ENCODE measurements around the gene HIC2. TPM values are rescaled to one million over a fixed set of nuclear protein-coding genes. Genes with fewer than 3 reads are reported as not detected.
"Not testable (repeated sequence)": the region's sequence is repeated elsewhere in the genome, so short reads cannot be mapped to it uniquely, and the experiment has no call there.

The HIC2 gene
- polyA plus RNA-seq, 1 experiment = 0.54 TPM

- no peak for TF ChIP-seq CTCF (IDR thresholded peaks at IDR 0.05; ENCODE audit: insufficient read depth, low read depth, low read length)
- peaks cover 7% of the 10 kb centered on the region; the same call in 1 of the 2 replicates for H3K36me3 ChIP-seq (ENCODE audit: control insufficient read depth, insufficient read depth, low read length)
- CTCF ChIA-PET = no interaction called here
- no peak overlapping the region for H3K4me3 ChIP-seq (ENCODE audit: low read depth, low read length)
- H3K27me3 ChIP-seq (ENCODE audit: control insufficient read depth, insufficient read depth, low read length) = no peaks in the 10 kb centered on the region
- DNase-seq (ENCODE audit: low read depth) = no peak
- POLR2A ChIA-PET = no interaction called here
Observed at GRCh38 chr22:21449531-21450319, 32.6 kb downstream of the HIC2 start.

GRCh38 chr22:21450320-21450831 lies 33.2 kb downstream of the HIC2 start:
- Histone ChIP-seq H3K4me3 (ENCODE audit: low read depth, low read length) (no peak overlapping the region), H3K27me3 (ENCODE audit: control insufficient read depth, insufficient read depth, low read length) (no peaks in the 10 kb centered on the region), H3K36me3 (ENCODE audit: control insufficient read depth, insufficient read depth, low read length) (peaks cover 6% of the 10 kb centered on the region; the same call in 1 of the 2 replicates)
- CTCF ChIA-PET = no interaction called here
- TF ChIP-seq CTCF (IDR thresholded peaks at IDR 0.05; ENCODE audit: insufficient read depth, low read depth, low read length) = no peak
- no peak for DNase-seq (ENCODE audit: low read depth)
- POLR2A ChIA-PET = no interaction called here

- Histone ChIP-seq H3K36me3 (ENCODE audit: control insufficient read depth, insufficient read depth, low read length) (peaks cover 5% of the 10 kb centered on the region; the same call in 1 of the 2 replicates), H3K4me3 (ENCODE audit: low read depth, low read length) (no peak overlapping the region), H3K27me3 (ENCODE audit: control insufficient read depth, insufficient read depth, low read length) (no peaks in the 10 kb centered on the region)
- TF ChIP-seq CTCF (IDR thresholded peaks at IDR 0.05; ENCODE audit: insufficient read depth, low read depth, low read length) = no peak
- no peak for DNase-seq (ENCODE audit: low read depth)
- POLR2A ChIA-PET = no interaction called here
- CTCF ChIA-PET = no interaction called here
Observed at GRCh38 chr22:21450858-21451353, 33.7 kb downstream of the HIC2 start.

GRCh38 chr22:21451545-21452520 lies 34.7 kb downstream of the HIC2 start:
- Histone ChIP-seq H3K4me3 (ENCODE audit: low read depth, low read length) (no peak overlapping the region), H3K36me3 (ENCODE audit: control insufficient read depth, insufficient read depth, low read length) (peaks cover 2% of the 10 kb centered on the region; the same call in 1 of the 2 replicates), H3K27me3 (ENCODE audit: control insufficient read depth, insufficient read depth, low read length) (no peaks in the 10 kb centered on the region)
- DNase-seq (ENCODE audit: low read depth) = no peak
- no peak for TF ChIP-seq CTCF (IDR thresholded peaks at IDR 0.05; ENCODE audit: insufficient read depth, low read depth, low read length)
- CTCF ChIA-PET = no interaction called here
- POLR2A ChIA-PET = no interaction called here

GRCh38 chr22:21452666-21453065 lies 35.5 kb downstream of the HIC2 start:
- H3K4me3 ChIP-seq (ENCODE audit: low read depth, low read length); H3K36me3 ChIP-seq (ENCODE audit: control insufficient read depth, insufficient read depth, low read length); CTCF ChIA-PET; DNase-seq (ENCODE audit: low read depth); H3K27me3 ChIP-seq (ENCODE audit: control insufficient read depth, insufficient read depth, low read length); POLR2A ChIA-PET: not testable (repeated sequence)

GRCh38 chr22:21454998-21455333 lies 37.8 kb downstream of the HIC2 start:
- POLR2A ChIA-PET; H3K27me3 ChIP-seq (ENCODE audit: control insufficient read depth, insufficient read depth, low read length); H3K36me3 ChIP-seq (ENCODE audit: control insufficient read depth, insufficient read depth, low read length); H3K4me3 ChIP-seq (ENCODE audit: low read depth, low read length); DNase-seq (ENCODE audit: low read depth); CTCF ChIA-PET: not testable (repeated sequence)
